ENCODE measurements around the gene C11orf54. TPM values are rescaled to one million over a fixed set of nuclear protein-coding genes. Genes with fewer than 3 reads are reported as not detected.

The C11orf54 gene
- polyA plus RNA-seq, 1 donor (not counting 4 experiments of a cell fraction or from before 2014, with no cell fraction given): 11.9 TPM

- Histone ChIP-seq H3K36me3 (ENCODE audit: control insufficient read depth in 2 of 2, extremely low read depth in 1 of 2, insufficient read depth in 2 of 2, low read length in 2 of 2) (peaks cover 17 to 19% of the 10 kb centered on the region in 2 experiments), H3K27ac (ENCODE audit: control insufficient read depth, insufficient read depth, low read length) (no peak overlapping the region)
- no peak for FAIRE-seq
Measured at GRCh38 chr11:93694557-93694956, 46.9 kb upstream of the C11orf54 start.

DNA sequence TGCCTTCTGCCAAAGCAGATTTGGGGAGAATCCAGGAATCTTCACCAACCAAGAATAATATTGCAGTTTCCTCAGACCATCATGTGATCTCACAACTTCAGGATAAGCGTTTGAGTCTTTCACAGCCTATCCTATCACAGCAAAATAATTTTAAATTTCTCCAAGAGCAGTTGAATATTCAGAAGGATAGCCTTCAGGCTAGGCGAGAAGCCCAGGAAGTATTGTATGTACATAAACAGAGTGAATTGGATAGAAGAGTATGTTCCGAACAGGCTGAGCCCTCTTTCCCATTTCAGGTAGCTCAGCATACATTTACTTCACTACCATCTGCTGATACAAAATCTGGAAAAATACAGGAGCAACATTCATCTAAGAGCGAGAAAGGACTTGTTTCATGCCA lies 43.9 kb upstream of the C11orf54 start:
- Histone ChIP-seq H3K9me3 (ENCODE audit: control insufficient read depth, low read depth, low read length) (no peaks in the 10 kb centered on the region), H3K27me3 (ENCODE audit: control insufficient read depth, extremely low read depth, insufficient read depth, low read length) (no peaks in the 10 kb centered on the region), H3K36me3 (ENCODE audit: control insufficient read depth in 2 of 2, extremely low read depth in 1 of 2, insufficient read depth in 2 of 2, low read length in 2 of 2) (peaks cover 16 to 29% of the 10 kb centered on the region in 2 experiments), H3K4me3 (ENCODE audit: control insufficient read depth in 2 of 3, extremely low read depth in 1 of 3, insufficient read depth in 2 of 3, low read depth in 1 of 3, low read length in 3 of 3) (no peak overlapping the region), H3K4me2 (ENCODE audit: control insufficient read depth, extremely low read depth, insufficient read depth, low read depth, low read length) (no peak overlapping the region), H3K4me1 (ENCODE audit: control insufficient read depth, extremely low read depth, insufficient read depth, low read length) (no peaks in the 10 kb centered on the region), H3K9me1 (ENCODE audit: control insufficient read depth, extremely low read depth, insufficient read depth, low read length) (no peaks in the 10 kb centered on the region), H4K20me1 (ENCODE audit: control insufficient read depth, extremely low read depth, insufficient read depth, low read length) (no peaks in the 10 kb centered on the region), H3K9ac (ENCODE audit: control insufficient read depth, extremely low read depth, insufficient read depth, low read length) (no peak overlapping the region), H3K79me2 (ENCODE audit: control insufficient read depth, insufficient read depth, low read length) (no peaks in the 10 kb centered on the region), H2AFZ (ENCODE audit: control insufficient read depth, low read length) (no peak overlapping the region), H3K27ac (ENCODE audit: control insufficient read depth, insufficient read depth, low read length) (no peak overlapping the region)
- TF ChIP-seq, protein P1, sequence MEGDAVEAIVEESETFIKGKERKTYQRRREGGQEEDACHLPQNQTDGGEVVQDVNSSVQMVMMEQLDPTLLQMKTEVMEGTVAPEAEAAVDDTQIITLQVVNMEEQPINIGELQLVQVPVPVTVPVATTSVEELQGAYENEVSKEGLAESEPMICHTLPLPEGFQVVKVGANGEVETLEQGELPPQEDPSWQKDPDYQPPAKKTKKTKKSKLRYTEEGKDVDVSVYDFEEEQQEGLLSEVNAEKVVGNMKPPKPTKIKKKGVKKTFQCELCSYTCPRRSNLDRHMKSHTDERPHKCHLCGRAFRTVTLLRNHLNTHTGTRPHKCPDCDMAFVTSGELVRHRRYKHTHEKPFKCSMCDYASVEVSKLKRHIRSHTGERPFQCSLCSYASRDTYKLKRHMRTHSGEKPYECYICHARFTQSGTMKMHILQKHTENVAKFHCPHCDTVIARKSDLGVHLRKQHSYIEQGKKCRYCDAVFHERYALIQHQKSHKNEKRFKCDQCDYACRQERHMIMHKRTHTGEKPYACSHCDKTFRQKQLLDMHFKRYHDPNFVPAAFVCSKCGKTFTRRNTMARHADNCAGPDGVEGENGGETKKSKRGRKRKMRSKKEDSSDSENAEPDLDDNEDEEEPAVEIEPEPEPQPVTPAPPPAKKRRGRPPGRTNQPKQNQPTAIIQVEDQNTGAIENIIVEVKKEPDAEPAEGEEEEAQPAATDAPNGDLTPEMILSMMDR (optimal IDR thresholded peaks at IDR 0.05 in 1 of 3, IDR thresholded peaks at IDR 0.05 in 1 of 3, conservative IDR thresholded peaks at IDR 0.05 in 1 of 3; ENCODE audit: extremely low read depth in 1 of 3, insufficient read depth in 2 of 3, low read length in 3 of 3): no peak
- TF ChIP-seq EZH2 (IDR thresholded peaks at IDR 0.05; ENCODE audit: low read length): no peak
- FAIRE-seq (no peak), DNase-seq (ENCODE audit: low read depth, low spot score) (no peak)
- dilution Hi-C loops (cut with MboI; ENCODE audit: extremely low pct_ligation_motif_present, low sequenced_read_pairs): no loop called here

More at GRCh38 chr11:93694557-93694956, 46.9 kb upstream of the C11orf54 start:
- no peak overlapping the region for H3K4me3 ChIP-seq (ENCODE audit: control insufficient read depth in 2 of 3, extremely low read depth in 1 of 3, insufficient read depth in 2 of 3, low read depth in 1 of 3, low read length in 3 of 3)
- no peaks in the 10 kb centered on the region for H4K20me1 ChIP-seq (ENCODE audit: control insufficient read depth, extremely low read depth, insufficient read depth, low read length)
- no peak overlapping the region for H2AFZ ChIP-seq (ENCODE audit: control insufficient read depth, low read length)
- no peak for TF ChIP-seq EZH2 (IDR thresholded peaks at IDR 0.05; ENCODE audit: low read length)
- no peaks in the 10 kb centered on the region for H3K9me3 ChIP-seq (ENCODE audit: control insufficient read depth, low read depth, low read length)
- H3K79me2 ChIP-seq (ENCODE audit: control insufficient read depth, insufficient read depth, low read length): no peaks in the 10 kb centered on the region
- no peaks in the 10 kb centered on the region for H3K4me1 ChIP-seq (ENCODE audit: control insufficient read depth, extremely low read depth, insufficient read depth, low read length)
- H3K4me2 ChIP-seq (ENCODE audit: control insufficient read depth, extremely low read depth, insufficient read depth, low read depth, low read length): no peak overlapping the region
- H3K9me1 ChIP-seq (ENCODE audit: control insufficient read depth, extremely low read depth, insufficient read depth, low read length): no peaks in the 10 kb centered on the region
- H3K27me3 ChIP-seq (ENCODE audit: control insufficient read depth, extremely low read depth, insufficient read depth, low read length): no peaks in the 10 kb centered on the region
- dilution Hi-C loops (cut with MboI; ENCODE audit: extremely low pct_ligation_motif_present, low sequenced_read_pairs): no loop called here
- no peak for DNase-seq (ENCODE audit: low read depth, low spot score)
- no peak overlapping the region for H3K9ac ChIP-seq (ENCODE audit: control insufficient read depth, extremely low read depth, insufficient read depth, low read length)

DNA sequence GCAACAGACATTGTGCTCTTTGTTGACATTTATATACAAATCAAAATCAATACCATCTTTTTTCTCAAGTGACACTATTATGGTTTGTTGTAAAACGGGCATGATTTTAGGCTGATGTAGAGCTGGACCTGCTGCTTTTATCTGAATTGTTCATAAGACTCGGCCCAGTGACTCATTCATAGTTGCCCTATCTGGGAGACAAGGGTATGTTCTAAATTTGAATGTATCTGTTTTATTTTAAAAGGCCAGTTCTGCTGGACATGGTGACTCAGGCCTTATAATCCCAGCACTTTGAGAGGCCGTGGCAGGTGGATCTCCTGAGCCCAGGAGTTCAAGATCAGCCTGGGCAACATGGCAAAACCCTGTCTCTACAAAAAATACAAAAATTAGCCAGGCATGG lies 40.6 kb upstream of the C11orf54 start:
- dilution Hi-C loops (cut with MboI; ENCODE audit: extremely low pct_ligation_motif_present, low sequenced_read_pairs): no loop called here
- no peak for FAIRE-seq
- Histone ChIP-seq H4K20me1 (ENCODE audit: control insufficient read depth, extremely low read depth, insufficient read depth, low read length) (no peaks in the 10 kb centered on the region), H3K4me1 (ENCODE audit: control insufficient read depth, extremely low read depth, insufficient read depth, low read length) (no peaks in the 10 kb centered on the region), H3K9ac (ENCODE audit: control insufficient read depth, extremely low read depth, insufficient read depth, low read length) (no peak overlapping the region), H3K9me1 (ENCODE audit: control insufficient read depth, extremely low read depth, insufficient read depth, low read length) (no peaks in the 10 kb centered on the region), H2AFZ (ENCODE audit: control insufficient read depth, low read length) (no peak overlapping the region), H3K79me2 (ENCODE audit: control insufficient read depth, insufficient read depth, low read length) (no peaks in the 10 kb centered on the region), H3K9me3 (ENCODE audit: control insufficient read depth, low read depth, low read length) (no peaks in the 10 kb centered on the region), H3K27ac (ENCODE audit: control insufficient read depth, insufficient read depth, low read length) (no peak overlapping the region), H3K4me2 (ENCODE audit: control insufficient read depth, extremely low read depth, insufficient read depth, low read depth, low read length) (no peak overlapping the region), H3K36me3 (ENCODE audit: control insufficient read depth in 2 of 2, extremely low read depth in 1 of 2, insufficient read depth in 2 of 2, low read length in 2 of 2) (peaks cover 19 to 24% of the 10 kb centered on the region in 2 experiments), H3K4me3 (ENCODE audit: control insufficient read depth in 2 of 3, extremely low read depth in 1 of 3, insufficient read depth in 2 of 3, low read depth in 1 of 3, low read length in 3 of 3) (no peak overlapping the region), H3K27me3 (ENCODE audit: control insufficient read depth, extremely low read depth, insufficient read depth, low read length) (no peaks in the 10 kb centered on the region)
- DNase-seq (ENCODE audit: low read depth, low spot score): no peak
- TF ChIP-seq EZH2 (IDR thresholded peaks at IDR 0.05; ENCODE audit: low read length): no peak
- TF ChIP-seq, protein P1 (optimal IDR thresholded peaks at IDR 0.05 in 1 of 3, IDR thresholded peaks at IDR 0.05 in 1 of 3, conservative IDR thresholded peaks at IDR 0.05 in 1 of 3; ENCODE audit: extremely low read depth in 1 of 3, insufficient read depth in 2 of 3, low read length in 3 of 3): no peak

Measured in keratinocyte (primary cell).